ENCODE data around the gene SNAI1.
A peak's percentile ranks its signal among the peaks of the same experiment; 100 is the strongest.
"Not testable (repeated sequence)": the region's sequence is repeated elsewhere in the genome, so short reads cannot be mapped to it uniquely, and the experiment has no call there.

The SNAI1 gene

DNA sequence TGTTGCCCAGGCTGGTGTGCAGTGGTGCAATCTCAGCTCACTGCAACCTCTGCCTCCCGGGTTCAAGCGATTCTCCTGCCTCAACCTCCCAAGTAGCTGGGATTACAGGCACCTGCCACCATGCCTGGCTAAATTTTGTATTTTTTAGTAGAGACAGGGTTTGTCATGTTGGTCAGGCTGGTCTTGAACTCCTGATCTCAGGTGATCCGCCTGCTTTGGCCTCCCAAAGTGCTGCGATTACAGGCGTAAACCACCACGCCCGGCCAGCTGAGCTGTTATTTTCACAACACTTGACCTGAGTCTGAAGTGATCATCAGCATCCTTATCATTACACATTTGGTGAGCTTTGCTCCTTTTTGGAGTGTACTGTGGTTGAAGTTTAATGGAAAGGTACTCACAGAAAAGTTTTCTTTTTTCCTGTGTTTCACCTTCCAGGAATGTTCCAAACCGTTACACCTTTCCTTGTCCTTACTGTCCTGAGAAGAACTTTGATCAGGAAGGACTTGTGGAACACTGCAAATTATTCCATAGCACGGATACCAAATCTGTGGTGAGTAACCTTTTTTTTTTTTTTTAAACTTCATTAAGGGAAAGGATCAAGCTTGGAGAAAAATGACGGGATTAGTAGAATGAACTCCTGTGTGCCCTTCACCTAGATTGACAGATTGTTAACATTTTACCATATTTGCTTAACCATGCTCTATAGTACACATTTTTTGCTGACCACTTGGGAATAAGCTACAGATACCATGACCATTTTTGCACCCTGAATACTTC lies 36.9 kb upstream of the SNAI1 start:
- TF ChIP-seq, protein P1, sequence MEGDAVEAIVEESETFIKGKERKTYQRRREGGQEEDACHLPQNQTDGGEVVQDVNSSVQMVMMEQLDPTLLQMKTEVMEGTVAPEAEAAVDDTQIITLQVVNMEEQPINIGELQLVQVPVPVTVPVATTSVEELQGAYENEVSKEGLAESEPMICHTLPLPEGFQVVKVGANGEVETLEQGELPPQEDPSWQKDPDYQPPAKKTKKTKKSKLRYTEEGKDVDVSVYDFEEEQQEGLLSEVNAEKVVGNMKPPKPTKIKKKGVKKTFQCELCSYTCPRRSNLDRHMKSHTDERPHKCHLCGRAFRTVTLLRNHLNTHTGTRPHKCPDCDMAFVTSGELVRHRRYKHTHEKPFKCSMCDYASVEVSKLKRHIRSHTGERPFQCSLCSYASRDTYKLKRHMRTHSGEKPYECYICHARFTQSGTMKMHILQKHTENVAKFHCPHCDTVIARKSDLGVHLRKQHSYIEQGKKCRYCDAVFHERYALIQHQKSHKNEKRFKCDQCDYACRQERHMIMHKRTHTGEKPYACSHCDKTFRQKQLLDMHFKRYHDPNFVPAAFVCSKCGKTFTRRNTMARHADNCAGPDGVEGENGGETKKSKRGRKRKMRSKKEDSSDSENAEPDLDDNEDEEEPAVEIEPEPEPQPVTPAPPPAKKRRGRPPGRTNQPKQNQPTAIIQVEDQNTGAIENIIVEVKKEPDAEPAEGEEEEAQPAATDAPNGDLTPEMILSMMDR (IDR thresholded peaks at IDR 0.05): no peak
- Mint-ChIP-seq H3K36me3 (ENCODE audit: low read depth) (peaks cover 80% of the 10 kb centered on the region), H3K4me1 (peaks cover 7% of the 10 kb centered on the region), H3K9me3 (no peaks in the 10 kb centered on the region), H3K27ac (no peak overlapping the region), H3K27me3 (ENCODE audit: low read depth, poor library complexity) (peaks cover 3% of the 10 kb centered on the region), H3K4me3 (no peak overlapping the region)
- DNase-seq: no peak

DNA sequence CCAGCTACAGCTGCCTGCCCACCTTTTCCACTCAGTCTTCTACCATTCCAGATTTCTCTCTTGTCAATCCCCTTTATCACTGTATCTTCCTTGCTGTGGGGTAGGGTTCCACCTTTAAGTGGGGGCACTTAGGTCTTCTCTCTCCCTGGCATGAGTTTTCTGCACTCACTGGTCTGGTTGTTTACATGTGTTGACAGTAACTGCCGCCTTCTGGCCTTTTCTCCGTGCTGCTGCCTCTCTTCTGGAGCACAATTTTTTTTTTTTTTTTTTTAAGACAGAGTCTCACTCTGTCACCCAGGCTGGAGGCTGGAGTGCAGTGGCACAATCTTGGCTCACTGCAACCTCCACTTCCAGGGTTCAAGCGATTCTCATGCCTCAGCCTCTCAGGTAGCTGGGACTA lies 34.6 kb upstream of the SNAI1 start:
- TF ChIP-seq, protein P1 (IDR thresholded peaks at IDR 0.05): no peak
- Mint-ChIP-seq H3K4me1 (no peaks in the 10 kb centered on the region), H3K27me3 (ENCODE audit: low read depth, poor library complexity) (peaks cover 3% of the 10 kb centered on the region), H3K4me3 (no peak overlapping the region), H3K27ac (no peak overlapping the region), H3K36me3 (ENCODE audit: low read depth) (peaks cover 81% of the 10 kb centered on the region), H3K9me3 (no peaks in the 10 kb centered on the region)
- no peak for DNase-seq

DNA sequence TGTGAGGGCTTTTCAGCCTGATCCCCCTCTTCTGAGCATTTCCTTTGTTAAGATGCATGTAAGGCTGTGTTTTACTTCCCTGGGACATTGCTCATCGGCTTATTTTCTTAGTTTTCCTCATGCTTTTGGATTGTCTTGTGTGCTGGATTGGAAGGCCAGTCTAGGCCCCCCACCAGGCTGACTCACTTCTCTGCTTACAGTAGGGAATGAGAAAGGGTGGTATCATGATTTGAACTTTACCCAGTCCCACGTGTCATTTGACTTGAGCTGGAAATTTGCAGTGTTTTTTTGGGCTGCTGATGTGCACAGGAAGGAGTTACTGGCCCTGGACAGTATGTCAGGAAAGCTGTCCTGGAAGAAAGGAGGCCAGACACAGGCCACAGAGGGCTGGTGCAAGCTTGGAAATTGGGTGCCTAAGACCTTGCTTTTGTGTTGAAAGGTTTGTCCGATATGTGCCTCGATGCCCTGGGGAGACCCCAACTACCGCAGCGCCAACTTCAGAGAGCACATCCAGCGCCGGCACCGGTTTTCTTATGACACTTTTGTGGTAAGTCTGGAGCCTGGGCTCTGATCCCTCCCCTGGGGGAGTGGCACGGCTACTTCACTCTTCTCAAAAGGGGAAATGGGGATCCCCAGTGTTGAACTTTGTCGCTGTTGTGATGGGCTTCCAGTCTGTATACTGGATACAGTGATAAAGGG lies 33.8 kb upstream of the SNAI1 start:
- DNase-seq: no peak
- H3K27me3 Mint-ChIP-seq (ENCODE audit: low read depth, poor library complexity): peaks cover 3% of the 10 kb centered on the region
- TF ChIP-seq, protein P1 (IDR thresholded peaks at IDR 0.05): no peak
- no peak overlapping the region for H3K4me3 Mint-ChIP-seq
- no peak overlapping the region for H3K27ac Mint-ChIP-seq
- H3K4me1 Mint-ChIP-seq: no peaks in the 10 kb centered on the region
- H3K9me3 Mint-ChIP-seq: no peaks in the 10 kb centered on the region
- peaks cover 84% of the 10 kb centered on the region for H3K36me3 Mint-ChIP-seq (ENCODE audit: low read depth)

DNA sequence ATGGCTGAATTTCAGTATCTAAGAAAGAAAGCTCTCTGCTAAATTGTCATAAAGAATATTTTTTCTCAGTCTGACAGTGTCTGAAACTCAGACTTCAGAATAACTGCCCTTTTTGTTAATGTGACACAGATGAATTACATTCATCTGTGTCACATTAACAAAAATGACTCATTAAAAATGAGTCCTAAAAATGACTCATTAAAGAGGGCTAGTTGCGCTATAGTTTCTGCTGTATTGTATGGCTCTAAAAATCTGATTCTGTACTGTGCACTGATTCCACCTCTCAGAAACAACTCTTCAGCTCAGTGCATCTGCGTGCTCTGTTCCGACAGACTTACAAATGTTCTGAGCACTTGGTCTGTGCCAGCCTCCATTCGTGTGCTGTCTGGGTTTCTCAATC lies 31.6 kb upstream of the SNAI1 start:
- H3K4me1 Mint-ChIP-seq: no peaks in the 10 kb centered on the region
- H3K9me3 Mint-ChIP-seq: no peaks in the 10 kb centered on the region
- H3K27ac Mint-ChIP-seq: no peak overlapping the region
- DNase-seq: no peak
- no peak overlapping the region for H3K4me3 Mint-ChIP-seq
- H3K36me3 Mint-ChIP-seq (ENCODE audit: low read depth): peaks cover 77% of the 10 kb centered on the region
- TF ChIP-seq, protein P1 (IDR thresholded peaks at IDR 0.05): no peak
- peaks cover 3% of the 10 kb centered on the region for H3K27me3 Mint-ChIP-seq (ENCODE audit: low read depth, poor library complexity)

DNA sequence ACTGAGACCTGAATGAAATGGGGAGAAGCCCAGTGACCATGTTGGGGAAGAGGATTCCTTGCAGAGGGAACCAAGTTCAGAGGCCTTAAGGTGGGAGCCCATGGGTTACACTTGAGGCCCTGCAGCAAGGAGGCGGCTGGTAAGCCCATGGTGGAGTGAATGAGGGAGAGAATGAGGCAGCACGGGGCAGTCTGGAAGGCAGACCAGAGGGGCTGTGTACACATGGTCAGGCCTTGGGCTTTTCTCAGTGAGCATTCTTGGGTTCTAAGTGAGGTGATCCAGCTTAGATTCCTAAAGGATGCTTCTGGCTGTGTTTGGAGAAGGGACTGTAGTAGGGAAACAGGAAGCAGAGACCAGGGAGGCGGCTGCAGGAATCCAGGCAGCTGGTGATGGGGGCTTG lies 27.6 kb upstream of the SNAI1 start:
- TF ChIP-seq, protein P1 (IDR thresholded peaks at IDR 0.05): no peak
- H3K27ac Mint-ChIP-seq: peak overlapping the region; percentile 58
- H3K4me1 Mint-ChIP-seq: no peaks in the 10 kb centered on the region
- H3K27me3 Mint-ChIP-seq (ENCODE audit: low read depth, poor library complexity): no peaks in the 10 kb centered on the region
- peaks cover 4% of the 10 kb centered on the region for H3K9me3 Mint-ChIP-seq
- no peak for DNase-seq
- H3K4me3 Mint-ChIP-seq: no peak overlapping the region
- H3K36me3 Mint-ChIP-seq (ENCODE audit: low read depth): peaks cover 80% of the 10 kb centered on the region

DNA sequence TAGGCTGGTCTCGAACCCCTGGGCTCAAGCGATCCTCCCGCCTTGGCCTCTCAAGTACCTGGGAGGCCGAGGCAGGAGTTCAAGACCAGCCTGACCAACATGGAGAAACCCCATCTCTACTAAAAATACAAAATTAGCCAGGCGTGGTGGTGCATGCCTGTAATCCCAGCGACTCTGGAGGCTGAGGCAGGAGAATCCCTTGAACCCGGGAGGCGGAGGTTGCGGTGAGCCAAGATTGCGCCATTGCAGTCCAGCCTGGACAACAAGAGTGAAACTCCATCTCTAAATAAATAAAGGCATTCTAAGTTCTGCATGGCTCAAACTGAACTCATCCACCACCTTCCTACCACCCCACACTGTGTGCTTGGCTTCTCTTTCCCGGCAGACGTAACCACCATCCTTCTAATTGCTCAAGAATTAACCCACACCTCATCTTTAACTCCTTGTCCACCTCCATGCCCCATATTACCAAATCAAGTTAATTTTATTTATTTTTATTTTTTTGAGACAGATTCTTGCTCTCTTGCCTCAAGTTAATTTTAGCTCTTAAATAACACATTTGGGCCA lies 26.9 kb upstream of the SNAI1 start:
- not testable (repeated sequence) for H3K9me3 Mint-ChIP-seq; H3K4me1 Mint-ChIP-seq; DNase-seq; H3K27ac Mint-ChIP-seq; H3K4me3 Mint-ChIP-seq; H3K27me3 Mint-ChIP-seq (ENCODE audit: low read depth, poor library complexity)
- peaks cover 78% of the 10 kb centered on the region for H3K36me3 Mint-ChIP-seq (ENCODE audit: low read depth)
